Spleen (tissue), 3 donors: ENCODE measurements around the gene GNAI1.

Experiments
- POLR2A ChIP-seq, 3 donors: fragments of 450-650 bp; IDR thresholded peaks; one replicate each; pipeline ENCODE4 v1.5.1; 2017; ENCODE audit warnings: antibody characterized with exemption in 3 of 3, mild to moderate bottlenecking in 1 of 3
- POLR2AphosphoS5 ChIP-seq, 3 donors: sonication (generic); formaldehyde crosslinking; IDR thresholded peaks; one replicate each; pipeline ENCODE4 v1.5.1; 2017; ENCODE audit warnings: antibody characterized with exemption in 3 of 3

DNA sequence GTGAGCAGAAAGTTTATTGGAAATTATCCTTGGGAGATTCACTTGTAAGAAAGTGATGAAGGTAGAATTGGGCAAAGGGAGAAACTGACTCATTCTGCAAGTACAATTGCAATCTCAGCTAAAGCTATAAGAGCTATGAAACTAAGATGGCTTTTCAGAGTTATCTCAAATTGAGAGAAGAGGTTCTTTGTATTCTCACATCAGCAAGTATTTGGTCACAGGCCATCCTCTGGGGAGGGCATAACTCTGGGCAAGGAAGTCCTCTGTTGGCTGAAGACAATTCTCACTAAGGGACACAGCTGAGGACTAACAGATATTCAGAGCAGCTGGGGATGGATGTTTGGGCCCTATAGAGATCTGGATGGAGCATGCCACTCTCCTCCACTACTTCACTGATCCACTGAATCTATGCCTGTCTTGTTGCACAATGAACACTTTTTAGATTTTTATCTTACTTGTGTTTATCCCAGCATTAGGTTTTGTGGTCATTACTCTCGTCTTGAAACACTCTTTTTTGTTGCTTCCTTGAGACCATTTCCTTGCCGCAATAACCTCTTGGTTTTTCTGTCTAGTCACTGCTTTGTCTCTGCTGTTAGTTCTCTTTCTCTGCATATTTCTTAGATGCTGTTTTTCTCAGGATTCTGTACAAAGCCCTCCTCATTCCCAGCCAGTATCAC lies 115.1 kb downstream of the GNAI1 start:
- TF ChIP-seq POLR2AphosphoS5 (IDR thresholded peaks at IDR 0.05) (no peak), POLR2A (IDR thresholded peaks at IDR 0.05) (no peak)
